ENCODE results near the gene MNX1.

Gene MNX1

DNA sequence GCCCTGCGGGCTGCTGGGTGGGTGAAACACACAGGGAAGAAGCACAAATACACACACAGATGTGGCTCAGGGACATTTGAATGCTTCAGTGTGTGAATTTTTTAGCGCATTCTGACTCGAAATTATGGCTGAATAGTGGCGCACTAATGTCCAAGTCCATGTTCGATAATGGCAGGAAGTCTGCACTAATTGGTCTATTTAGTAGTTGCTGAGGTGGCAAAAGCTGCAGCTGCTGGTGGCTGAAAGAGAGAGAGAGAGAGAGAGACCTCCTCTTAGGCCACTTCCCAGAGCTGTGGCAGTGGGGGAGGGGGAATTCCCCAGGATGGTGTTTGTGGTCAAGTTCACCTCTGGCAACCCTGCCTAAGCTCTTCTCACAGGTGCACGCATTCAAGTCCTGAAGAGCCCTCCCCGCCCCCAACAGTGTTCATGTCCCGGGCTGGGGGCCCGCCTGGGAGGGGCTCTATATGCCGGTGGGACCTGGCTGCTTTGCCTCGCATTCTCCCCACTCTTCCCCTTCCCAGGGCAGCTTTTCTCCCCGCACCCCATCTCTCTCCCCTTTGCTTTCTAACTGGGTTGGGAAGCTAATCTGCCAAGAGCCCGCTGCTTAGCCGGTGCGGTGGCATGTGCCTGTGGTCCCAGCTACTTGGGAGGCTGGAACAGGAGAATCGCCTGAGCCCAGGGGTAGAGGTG, 6.0 kb upstream of the MNX1 start:
- in situ Hi-C loops (cut with MboI; ENCODE audit: low sequenced_read_pairs), result no loop called here

DNA sequence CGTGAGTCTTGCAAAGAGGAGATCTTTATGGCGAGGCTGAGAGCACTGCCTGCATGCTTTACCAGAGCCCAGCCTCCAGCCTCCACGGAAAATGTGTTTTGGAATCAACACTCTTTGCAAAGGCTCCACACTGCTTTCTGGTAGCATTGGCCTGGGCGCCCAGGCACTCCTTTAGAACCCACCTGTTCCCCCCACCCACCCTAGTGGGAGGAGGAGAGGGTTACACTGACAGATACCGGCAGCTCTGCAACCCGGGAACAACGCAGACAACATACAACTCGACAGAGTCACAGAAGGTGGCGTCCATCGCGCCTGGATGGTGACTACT, 5.5 kb upstream of the MNX1 start:
- in situ Hi-C loops (cut with MboI; ENCODE audit: low sequenced_read_pairs), result no loop called here

DNA sequence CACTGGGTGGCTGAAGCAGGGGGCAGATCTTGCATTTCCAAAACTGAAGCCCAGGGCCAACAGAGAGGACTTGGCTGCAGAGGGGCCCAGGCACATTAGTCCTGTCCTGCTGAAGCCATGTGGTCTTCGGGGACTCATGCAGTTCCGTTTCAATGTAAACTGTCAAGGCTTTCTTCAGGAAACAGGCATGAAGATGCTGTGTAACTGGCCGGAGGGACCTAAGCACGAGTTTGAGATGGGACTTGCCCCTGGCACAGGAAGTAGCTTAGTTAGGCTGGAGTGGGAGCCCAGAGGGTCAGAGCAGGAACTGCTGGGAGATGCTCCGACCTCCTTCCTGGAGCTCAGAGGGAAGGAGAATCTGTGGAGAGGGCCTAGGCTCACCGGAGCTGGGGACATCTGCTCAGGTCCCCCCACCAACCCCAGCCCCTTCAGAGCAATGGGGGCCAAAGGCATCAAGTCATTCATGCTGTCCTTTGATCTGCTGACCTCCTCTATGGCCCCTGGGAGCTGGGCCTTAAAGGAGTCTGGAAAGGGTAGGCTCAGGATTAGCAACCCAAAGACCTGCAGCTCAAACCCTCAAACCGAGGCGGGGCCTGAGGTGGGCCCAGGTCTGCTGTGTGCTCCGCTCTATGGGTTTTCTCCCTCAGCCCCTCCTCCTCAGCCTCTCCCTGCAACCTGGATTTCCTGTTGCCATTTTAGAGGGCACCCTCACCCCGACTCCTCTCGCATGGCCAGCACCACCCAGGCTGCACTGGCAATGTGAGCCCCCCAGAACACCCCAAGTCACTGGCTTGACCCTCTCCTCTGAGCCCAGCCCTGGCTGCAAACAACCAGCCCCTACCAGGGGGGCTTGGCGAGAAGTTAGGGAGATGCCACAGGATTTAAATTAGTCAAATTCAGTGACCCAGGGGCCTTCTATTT, 4.4 kb upstream of the MNX1 start:
- in situ Hi-C loops (cut with MboI; ENCODE audit: low sequenced_read_pairs), result no loop called here

DNA sequence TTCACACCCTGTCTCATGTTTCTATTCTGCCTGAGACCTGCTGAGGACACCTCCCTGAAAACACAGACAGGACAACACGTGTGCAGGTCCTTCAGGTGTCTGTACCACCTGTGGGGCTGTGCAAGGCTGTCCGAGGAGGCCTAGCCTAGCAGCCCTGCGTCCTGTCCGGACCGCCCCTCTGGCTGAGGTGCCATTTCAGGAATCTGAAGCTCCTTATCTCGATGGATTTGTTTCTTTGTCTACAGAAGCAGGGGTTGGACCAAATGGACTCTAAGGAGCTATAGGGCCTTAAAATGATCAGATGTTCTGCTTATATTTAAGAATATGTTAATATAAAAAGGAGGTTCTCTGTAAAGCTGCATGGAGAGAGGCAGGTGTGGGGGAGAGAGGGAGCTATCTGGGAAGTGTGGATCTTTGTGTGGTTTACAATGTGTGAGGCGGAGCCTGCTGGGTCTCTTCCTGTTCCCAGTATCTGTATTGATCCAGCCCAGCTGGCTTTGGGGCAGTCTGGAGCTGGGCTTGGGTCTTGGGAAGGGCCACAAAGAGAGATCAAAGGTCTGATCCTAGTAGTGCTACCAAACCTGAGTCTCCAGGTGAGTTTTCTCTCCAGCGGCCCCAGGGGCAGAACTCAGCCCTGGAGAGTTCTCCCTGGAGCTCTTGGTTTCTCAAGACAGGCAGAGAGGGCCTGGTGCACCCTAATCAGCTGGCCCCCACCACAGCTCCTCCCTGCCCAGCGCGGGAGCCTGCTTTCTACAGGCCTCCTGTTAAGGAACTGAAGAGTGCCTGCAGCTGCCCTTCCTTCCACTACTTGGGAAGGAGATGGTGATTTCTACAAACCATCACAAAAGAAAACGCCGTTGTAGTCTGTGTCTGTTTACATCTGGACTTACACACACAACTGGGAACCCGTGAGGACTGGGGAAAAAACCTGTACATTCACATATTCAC, 3.4 kb upstream of the MNX1 start:
- in situ Hi-C loops (cut with MboI; ENCODE audit: low sequenced_read_pairs), result no loop called here

DNA sequence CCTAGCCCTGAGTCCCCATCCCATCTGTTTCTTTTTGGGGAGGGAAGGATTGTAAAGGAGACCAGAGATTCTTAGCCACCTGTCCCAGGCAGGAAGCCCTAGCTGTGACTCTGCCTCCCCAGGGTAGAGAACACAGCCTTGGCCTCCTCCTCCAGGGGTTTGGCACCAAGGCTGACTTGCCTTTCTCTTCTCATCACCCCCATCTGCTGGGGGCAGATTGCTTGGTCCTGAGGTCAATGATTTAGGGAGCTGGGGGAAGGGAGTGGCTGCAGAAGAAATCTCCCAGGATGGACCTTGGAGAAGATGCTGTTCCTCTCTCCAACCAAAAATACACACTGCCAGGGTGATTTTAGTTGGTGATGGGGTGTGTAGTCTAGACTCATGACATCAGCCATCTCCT, 2.6 kb upstream of the MNX1 start:
- in situ Hi-C loops (cut with MboI; ENCODE audit: low sequenced_read_pairs), result no loop called here

DNA sequence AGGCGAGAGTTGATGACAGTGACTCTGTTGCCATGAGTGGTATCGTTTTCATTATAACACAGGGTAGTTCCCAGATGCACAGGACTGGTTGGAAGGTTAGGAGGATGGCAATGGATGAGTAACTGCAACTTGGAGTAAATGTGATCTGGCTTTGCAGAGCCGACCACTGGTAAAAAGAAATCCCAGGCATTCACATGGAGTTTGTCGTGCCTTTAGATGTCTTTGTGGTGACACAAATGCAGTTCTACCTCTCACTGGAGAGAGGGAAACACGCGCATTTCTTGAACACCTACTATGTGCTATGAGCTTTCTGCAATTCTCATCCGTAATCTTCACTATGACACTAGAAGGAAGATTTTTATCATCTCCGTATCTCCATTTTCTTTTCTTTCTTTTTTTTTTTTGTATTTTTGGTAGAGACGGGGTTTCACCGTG, 1.7 kb upstream of the MNX1 start:
- in situ Hi-C loops (cut with MboI; ENCODE audit: low sequenced_read_pairs), result no loop called here

DNA sequence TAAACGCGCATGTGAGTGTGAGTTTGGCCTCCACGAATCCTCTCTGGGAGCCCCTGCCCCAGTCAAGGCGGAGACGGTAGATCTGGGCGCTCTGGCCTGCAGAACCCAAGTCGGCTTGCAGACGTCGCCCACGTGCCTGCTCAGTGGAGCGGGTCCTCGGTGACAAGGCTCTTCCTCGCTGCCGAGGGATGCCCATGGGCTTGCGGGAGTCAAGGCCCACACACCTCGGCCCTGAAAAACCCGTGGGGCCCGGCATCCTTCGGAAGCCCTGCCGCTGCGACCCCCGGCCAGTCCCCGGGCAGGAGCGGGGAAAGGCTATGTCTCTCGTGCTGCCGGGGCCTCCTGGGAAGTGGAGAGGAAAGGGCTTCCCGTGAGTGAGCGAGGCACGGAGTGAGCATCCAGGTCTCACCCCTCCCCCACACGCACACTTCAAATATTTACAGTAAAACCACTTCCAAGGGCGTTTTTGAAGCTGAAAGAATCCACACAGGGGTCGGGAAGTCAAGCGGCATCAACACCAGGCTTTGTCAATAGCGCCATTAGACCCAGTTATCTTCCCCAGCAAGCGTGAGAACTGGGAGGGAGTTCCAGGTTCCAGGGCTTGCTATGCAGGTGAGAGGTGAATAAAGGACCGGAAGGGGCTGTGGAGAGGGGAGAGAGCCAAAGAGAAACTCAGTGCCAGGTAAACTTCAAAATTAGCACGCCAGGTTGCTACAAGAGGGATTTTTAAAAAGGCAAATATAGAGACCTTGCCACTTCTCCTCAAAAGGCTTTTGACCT, 1.1 kb upstream of the MNX1 start:
- in situ Hi-C loops (cut with MboI; ENCODE audit: low sequenced_read_pairs), result no loop called here

DNA sequence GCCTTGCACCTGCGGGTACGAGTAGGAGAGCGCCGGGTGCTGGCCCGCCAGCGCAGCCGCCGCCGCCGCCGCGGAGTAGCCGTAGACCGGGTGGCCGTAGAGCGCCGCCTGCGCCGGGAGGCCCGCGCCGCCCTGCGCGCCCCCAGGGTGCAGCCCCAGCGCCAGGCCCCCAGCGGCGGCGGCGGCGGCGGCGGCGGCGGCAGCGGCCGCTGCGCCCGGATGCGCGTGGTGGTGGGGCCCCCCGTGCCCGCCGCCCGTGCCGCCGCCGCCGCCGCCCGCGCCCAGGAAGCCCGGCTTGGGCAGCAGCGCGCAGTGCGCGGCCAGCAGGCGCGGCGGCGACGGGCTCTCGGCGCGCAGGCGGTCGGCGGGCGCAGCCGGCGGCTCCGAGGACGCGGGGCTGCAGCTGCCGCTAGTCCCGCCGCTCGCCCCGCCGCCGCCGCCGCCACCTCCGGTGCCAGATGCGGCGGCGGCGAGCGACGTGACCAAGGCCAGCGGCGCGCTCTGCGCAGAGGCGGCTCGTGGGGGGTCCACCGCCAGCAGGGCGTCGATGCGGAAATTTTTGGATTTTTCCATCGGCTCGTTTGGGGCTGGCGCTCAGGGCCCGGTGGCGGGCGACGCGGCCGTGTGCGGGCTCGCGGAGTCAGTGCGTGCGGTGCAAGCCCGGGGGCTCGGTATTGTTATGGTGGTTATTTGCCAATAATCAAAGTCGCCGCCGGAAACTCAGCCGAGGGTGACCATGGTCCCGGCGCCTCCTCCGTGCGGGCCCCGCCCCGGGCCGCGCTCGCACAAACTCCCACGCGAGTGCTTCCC, 480 bp downstream of the MNX1 start:
- in situ Hi-C loops (cut with MboI; ENCODE audit: low sequenced_read_pairs), result no loop called here

DNA sequence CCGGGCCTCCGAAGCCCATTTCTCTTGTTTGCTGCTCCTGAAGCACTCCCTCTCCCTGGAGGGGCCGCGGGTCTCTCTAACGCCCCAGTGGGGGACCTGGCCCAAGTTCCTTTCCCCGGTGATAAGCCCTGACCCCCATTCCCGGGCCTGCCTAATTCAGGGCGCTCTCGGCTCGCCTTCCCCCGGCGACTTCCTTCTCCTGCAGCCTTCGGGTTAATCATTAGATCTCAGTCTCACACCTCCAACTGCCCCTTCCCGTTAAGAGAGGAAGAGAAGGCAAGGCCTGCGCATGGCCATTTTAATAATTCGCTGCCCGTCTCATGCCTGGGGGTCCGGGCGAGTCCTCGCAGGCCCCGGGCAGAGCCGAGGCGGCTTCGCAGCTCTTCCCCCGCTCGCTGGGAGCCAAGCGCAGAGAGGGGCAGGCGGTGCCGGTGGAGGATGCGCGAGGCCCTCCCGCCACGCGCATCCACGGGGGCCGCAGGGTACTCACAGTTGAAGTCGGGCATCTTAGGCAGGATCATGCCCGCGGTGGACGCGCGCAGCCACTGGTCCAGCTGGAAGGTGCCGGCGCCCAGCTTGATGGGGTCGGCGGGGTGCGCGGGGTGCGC, 1.2 kb downstream of the MNX1 start:
- in situ Hi-C loops (cut with MboI; ENCODE audit: low sequenced_read_pairs), result no loop called here

DNA sequence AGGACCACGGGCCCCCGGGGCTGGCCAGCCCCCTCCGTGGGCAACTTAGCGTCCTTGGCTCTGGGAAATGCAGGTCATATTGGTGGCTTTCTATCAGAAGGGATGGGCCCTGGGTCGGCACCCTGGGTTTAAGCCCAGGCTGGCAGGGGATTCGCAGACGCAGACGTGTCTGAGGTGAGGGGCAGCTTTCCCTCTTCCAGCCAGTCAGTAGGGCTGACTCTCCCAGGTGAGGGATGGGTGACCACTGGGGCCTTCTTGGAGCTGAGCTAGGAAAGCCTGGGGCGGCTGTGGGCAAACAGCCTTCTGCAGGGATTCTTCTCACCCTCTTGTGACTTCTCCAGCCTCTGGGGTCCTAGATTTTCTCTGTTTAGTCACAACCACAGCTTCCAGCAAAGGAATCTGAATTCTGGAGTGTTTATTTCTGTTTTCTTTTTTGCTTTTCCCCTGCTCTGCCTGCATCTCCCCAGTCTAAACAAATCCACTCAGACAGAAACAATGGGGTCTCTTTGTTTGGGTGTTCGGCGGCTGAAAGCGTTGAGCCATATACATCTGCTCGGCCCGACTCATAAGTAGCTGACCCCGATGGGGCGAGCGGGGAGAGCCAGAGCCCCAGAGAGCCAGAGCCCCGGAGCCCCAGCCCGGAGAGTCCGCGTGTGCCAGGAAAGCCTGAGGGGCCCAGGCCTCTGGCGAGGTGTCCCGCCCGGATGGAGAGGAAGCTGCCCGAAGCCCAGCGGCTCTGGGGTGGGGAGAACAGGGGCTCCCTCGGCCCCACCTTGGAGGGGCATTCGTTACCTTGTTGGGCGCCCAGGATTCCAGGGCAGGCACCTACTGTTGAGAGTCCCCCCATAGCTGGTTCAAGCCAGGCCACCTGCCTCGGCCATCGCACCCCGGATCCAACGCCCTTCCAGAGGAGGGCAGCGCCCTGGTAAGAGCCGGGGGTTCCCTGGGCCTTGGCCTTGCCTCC, 2.0 kb downstream of the MNX1 start:
- in situ Hi-C loops (cut with MboI; ENCODE audit: low sequenced_read_pairs), result no loop called here

DNA sequence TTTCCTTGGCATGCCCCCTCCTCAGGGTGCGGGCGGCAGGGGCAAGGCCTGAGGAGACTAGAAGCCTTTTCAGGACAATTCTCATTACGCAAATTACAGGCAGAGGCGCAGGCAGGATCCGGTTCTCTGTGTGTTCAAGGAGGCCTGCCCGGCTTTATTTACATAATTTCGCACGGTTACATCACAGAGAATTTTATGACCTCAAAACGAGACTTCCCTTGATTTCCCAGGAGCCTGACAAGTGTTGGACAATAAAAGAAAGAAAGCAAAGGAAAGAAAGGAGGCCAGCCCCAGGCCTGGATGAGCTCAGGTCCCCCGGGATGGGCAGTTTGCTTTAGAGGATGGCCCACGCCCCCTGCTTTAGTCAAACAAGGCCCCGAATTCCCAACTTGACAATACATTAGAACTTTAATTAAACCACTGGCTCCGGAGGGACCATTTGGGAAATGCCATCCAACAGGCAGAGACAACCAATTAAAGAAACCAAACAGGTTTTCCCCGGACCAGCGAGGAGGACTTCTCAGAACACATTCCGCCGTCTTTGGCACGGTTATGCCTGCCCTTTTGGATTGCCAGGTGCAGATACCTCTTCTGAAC, 2.9 kb downstream of the MNX1 start:
- in situ Hi-C loops (cut with MboI; ENCODE audit: low sequenced_read_pairs), result no loop called here

DNA sequence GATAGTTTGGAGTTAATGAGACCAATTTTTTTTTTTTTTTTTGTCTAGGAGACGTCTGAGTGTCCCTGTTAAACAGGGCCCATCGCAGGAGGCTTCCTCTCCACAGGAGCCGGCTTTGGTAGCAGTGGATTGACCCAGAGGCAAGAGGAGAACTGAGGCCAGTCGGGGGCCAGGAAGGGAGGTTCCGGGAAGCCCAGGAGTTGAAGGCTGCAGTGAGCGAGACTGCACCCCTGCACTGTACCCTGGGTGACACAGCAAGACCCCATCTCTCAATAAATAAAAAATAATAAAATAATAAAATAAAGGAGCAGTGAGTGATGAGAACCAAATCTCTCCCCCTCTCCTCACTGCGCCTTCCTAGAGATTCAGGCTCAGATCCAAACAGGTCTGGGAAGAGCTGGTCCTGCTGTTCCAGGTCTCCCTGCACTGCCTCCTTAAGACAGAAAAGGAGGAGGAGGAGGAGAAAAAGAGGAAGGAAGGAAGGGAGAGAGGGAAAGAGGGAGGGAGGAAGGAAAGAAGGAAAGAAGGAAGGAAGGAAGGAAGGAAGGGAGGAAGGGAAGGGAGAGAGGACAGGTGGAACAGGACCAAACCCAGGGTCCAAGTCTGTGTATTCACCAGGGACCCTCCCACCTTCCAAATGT, 3.5 kb downstream of the MNX1 start:
- in situ Hi-C loops (cut with MboI; ENCODE audit: low sequenced_read_pairs), result no loop called here

DNA sequence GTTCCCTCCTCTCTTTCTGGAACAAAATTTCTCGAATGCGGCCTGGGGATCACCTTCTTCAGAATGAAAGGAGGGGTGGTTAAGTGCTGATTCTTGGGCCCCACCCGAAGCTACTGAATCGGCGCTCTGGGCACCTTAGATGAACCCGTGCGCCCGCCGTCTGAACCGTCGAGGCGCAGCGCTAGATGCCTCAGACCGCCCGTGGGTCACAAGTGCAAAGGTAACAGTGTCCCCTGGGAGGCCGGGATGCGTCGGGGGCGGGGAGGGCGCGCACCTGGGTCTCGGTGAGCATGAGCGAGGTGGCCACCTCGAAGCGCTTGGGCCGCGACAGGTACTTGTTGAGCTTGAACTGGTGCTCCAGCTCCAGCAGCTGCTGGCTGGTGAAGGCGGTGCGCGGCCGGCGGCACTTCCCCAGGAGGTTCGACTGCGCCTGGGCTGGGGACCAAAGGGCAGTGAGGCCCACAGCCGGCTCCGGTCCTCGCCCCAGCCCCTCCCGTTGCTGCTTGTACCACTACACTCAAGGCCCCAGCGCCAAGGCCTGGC, 4.2 kb downstream of the MNX1 start:
- in situ Hi-C loops (cut with MboI; ENCODE audit: low sequenced_read_pairs), result no loop called here

DNA sequence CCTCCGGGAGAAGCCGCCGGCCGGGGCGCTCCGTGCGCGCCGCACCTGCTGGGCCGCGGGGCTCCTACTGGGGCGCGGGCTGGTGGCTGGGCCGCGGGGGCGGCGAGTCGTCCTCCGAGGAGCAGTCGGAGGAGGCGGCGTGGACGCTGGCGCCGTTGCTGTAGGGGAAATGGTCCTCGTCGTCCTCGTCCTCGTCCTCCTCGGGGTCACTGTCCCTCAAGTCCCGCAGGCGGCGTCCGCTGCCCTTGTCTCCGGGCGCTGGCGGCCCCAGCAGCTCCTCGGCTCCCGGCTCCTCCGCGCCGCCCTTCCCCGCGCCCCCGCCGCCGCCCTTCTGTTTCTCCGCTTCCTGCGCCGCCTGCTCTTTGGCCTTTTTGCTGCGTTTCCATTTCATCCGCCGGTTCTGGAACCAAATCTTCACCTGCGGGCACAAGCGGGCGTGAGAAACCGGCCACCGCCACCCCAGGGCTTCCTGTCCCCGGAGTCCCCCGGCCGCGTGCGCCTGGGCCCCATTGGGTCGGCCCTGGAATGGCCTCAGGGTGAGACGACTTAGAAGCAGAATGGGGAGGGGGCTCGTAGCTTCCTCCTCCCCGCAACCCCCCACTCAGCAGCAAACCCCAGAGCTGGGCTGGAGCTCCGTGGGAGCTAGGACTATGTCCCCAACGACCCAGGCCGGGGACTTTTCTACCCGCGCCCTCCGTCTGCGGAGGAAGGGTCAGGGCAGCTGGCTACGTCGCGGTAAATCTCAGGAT, 4.8 kb downstream of the MNX1 start:
- in situ Hi-C loops (cut with MboI; ENCODE audit: low sequenced_read_pairs), result no loop called here

DNA sequence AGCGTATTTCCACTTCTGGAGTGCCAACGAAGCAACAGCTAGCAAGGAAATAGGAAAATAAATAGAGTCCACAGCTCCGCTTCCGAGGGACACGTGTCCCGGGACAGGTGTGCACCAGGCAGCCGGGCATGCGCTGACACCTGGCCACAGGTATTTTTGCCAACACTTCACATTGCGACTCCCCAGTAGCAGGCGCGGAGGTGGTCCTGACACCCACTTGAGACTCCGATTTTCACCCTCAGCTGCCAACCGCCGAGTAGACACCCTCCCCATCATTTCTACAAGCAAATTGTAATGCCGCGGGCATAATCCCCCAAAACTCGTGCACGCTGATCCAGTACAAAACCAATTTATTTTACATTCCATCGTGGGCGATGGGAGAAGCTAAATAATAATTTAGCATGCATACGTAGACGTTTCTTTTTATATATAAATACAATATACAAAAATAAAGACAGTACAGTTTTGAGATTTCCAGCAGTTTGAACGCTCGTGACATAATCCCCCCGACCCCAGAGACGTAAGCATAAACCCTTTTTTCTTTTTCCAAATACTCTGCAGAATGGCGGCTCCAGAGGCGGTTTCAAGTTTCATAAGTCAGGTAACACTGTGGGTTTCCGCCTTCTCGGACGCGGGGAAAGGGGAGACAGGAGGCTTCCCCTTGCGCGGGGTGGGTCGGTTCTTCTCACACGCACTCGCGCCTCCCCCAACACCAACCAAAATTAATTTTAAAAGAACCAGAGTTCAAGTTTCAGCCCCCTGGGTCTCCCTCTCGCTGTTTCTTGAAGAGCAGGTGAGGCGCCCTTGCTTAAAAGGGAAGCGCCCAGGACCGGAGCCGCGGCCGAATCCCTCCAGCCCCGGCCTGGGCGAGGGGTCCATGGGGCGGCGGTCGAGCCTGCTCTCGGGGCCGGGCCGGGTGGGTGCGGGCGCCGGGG, 5.7 kb downstream of the MNX1 start:
- in situ Hi-C loops (cut with MboI; ENCODE audit: low sequenced_read_pairs), result no loop called here

Data from HL-60/S4 treated with retinoic acid at 250 ng/mL for 4 days and 3 days (cell line).